GM19455 (cell line): ENCODE data around the gene SLC37A1.

Experiments
- ATAC-seq: cut with Tn5 transposase; IDR thresholded peaks from one replicate; pipeline ENCODE4 v1.9.1; 2021; ENCODE audit not compliant: unreplicated experiment

Gene SLC37A1

DNA sequence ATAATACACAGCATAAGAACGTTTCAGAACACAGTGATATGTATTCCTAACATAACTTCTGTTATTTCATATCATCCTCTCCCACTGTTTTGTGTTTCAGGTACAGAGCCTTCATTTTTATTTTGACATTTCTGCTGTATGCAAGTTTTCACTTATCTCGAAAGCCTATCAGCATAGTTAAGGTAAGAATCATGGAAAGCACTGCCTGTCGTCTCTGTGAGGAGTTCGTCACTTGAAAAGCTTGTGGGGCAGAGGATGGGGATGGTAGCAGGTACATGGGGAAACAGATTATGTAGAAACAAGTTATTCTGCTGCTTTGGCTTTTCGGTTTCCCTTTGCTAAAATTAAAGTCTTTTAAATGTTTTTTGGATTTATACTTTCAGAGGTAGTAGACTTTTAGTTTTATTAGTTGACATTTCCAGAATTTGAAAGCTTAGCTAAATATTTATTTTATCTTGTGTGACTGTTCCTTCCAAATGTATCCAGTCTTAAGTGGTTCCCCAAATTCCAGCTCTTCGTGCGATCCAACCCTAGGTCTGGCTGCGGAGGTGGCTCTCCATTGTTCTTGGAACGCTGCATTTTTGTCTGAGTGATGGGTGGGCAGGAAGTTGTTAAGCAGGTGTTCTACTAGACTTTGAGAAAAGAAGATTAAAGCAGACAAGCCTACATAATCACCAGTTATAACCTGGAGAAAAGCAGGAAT, 12.2 kb downstream of the SLC37A1 start:
- no peak for ATAC-seq

DNA sequence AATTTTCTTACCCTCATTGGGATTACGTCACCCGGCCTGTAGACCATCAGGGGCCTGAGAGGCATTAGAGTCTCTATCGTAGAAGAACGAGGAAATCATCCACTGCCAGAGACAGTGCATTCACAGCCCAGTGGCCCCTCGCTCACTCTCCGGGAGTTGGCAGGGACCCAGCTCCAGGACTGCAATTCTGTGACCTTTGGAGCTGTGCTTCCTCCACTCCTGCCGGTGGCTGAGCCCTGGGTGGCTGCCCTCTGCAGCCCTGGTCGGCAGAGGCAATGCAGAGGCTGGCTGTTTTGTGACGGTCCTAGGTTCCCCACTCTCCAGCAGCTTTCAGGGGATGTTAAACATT, 12.7 kb downstream of the SLC37A1 start:
- no peak for ATAC-seq

DNA sequence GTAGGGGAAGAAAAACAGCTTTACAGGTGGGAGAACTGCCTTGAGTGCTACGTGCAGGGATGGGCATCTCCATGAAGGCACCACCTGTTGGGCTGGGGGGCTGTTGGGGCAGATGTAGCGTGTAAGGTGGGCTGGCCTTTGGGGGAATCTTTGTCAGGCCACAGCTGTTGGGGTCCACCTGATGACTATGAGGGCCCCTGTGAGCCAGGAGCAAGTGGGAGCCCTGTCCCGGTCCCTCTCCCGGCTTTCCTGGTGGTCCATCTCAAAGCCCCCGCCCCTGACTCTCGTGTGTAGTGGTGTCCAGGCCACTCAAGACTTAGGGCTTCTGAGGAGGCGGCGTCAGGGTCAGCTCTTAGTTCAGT, 13.5 kb downstream of the SLC37A1 start:
- ATAC-seq = no peak

DNA sequence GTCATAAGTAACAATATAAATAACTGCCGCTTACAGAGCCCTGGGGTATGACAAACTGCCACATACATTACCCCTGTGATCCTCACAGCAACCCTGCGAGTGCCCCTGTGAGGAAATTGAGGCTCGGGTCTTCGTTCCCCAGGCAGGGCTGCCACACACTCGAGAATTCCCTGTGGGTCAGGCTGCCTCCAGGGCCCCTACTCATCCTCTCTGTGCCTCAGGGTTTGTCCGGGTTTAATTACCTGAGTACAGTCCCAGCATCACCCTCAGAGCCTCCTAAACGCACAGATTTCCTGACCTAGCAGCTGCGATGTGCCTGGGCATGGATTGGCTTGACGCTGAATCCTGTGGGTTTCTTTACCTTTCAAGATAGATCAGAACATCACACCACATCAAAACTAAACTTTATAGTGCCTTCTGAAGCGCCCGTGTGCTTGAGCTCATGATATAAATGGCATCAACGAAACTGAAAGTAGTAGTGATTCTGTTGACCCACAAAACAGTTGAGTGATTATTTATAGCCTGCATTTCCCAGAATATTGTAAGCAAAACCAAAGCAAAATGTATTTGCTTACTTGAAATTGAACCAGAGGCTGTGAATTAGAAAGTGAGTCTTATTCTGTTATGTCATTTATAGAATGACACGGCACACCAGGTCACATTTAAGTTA, 14.0 kb downstream of the SLC37A1 start:
- no peak for ATAC-seq

DNA sequence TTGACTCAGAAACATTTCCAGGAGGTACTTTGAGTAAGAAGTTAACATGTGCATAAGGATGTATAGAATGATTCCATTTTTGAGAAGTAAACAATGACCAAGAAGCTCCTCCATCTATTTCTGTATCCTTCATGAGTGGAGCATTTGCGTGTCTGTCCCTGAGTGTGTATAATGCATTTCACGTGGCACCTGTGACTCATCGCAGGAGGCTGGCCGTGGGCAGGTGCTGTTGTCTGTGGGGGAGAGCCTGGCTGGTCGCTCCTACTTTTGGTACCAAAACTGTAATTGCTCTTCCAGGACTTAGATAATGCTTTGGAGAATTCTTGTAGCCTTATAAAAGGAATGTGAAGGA, 16.5 kb downstream of the SLC37A1 start:
- ATAC-seq = no peak

DNA sequence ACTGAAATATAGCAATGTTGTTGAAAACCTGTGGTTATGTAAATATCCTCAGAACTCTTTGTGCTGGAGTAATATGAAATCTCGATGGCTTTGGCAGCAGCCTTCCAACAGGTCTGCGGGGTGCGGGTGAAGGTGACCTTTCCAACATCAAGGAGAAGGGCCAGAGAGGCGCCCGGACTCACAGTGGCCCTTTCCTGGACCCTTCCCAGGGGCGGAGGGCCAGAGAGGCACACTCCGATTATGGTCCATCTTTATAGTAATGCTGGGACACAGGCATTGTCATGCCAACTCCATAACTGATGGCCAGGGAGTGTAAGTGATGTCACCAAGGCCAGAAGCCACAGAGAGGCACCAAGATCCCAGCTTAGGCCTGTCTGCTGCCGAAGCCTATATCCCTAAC, 18.1 kb downstream of the SLC37A1 start:
- ATAC-seq = no peak

DNA sequence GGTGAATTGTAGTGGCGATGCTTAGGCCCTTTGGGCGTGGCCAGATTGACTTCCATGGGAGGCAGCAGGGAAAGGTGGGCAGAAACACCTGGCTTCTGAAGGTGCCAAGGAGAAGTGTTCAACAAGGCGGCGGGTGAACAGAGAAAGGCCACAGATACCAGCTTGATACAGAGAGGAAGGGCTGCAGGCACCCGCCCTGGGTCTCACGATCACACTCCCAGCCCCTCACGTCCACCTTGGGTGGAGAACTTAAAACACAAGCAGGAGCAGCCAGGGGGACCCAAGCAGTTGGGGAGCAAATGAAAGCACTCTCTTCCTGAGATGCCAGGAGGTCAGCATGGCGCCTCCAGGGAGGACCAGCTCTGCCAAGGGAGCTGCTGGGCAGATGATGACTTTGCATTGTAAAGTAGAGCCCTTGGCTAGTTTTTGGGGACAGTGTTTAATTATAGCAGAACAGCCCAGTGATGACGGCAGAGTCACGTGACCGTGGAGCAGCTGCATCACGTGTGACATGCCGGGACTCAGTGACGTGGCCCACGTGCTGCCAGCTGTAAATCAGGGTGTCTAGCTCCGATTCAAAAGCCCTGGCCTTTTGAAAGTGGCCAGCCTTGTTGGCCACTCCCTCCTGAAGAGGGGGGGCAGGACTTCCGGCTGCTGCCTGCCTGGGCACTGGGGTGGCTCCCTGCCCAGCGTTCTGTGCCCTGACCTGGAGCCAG, 19.0 kb downstream of the SLC37A1 start:
- ATAC-seq = no peak

DNA sequence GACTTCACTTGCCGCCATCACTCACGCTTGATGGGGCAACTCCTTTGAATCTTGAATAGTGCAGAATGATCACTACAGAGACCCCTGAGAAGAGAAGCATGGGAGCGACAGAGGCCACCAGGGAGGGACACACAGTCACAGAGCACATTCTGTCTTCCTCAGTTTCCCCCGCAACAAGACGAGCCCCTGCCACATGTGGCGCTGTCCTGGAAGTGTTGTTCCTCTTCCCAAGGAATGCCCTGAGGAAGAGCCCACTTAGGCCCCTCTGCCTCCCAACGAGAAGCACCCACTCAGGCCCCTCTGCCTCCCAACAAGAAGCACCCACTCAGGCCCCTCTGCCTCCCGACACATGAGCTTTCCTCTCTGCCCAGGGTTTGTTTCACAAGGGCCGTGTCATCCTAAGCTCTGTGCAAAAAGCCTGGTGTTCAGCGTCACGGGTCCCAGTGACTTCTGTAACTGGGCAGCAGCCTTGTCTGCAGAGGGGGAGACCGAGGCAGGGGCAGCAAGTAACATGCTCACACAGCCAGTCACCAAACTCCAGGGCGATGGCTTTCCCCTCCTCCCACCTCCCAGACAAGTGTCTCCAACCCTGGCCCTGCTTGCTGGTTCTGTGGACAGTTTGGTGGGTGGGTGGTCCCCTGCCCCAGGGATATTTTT, 19.8 kb downstream of the SLC37A1 start:
- no peak for ATAC-seq

DNA sequence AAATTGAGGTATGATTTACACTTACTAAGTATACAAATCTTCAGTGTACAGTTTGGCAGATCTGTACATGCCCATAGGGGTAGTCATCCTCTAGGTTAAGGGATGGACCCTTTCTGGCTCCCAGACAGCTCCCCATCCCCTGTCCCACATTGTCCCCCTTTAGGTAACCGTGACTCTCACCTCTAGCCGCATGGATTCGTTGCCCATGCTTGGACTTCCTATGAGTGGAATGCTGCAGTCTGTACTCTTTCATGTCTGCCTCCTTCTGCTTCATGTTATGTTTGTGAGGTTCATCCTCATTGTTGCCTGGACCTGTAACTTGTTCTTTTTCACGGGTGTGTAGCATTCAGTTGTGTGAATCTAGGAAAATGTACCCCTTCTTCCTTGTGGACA, 20.3 kb downstream of the SLC37A1 start:
- no peak for ATAC-seq

DNA sequence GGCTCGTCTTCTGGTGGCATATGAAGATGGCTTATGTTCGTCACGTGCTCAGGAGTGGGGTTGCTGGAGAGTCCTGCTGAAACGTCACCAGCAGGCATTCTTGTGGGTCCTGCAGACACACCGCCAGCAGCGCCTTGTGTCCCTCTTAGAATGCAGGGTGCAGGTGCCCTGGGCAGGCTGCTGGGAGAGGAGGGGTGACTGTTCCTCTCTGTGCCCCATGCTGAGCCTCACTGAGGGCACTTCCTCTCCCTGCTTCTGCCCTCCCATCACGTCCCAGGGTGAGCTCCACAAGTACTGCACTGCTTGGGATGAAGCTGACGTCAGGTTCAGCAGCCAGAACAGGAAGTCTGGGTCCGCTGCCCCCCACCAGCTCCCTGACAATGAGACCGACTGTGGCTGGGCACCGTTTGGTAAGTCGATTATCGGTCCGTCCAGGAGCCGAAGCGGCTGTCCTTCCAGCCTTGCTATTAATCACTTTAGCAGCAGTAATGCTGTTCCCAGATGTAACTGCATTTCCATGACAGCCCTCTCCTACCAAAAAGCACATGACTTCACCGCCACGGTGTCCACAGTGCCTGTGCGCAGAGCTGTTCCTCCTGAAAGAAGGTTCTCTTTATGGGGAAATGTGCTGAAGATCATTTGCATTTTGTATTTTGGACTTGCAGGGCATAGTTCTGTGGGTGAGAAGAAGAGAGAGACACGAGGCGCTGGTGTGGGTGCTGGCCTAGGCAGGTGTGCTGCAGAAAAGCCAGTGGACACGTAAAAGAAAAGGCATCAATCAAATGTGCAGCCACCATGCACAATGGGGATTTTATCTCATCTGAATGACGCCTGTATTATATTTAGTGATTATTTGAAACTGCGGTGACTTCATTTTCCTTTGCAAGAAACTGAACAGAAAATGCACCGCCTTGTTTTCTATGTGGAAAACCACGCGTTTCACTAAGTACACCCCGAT, 21.0 kb downstream of the SLC37A1 start:
- no peak for ATAC-seq

DNA sequence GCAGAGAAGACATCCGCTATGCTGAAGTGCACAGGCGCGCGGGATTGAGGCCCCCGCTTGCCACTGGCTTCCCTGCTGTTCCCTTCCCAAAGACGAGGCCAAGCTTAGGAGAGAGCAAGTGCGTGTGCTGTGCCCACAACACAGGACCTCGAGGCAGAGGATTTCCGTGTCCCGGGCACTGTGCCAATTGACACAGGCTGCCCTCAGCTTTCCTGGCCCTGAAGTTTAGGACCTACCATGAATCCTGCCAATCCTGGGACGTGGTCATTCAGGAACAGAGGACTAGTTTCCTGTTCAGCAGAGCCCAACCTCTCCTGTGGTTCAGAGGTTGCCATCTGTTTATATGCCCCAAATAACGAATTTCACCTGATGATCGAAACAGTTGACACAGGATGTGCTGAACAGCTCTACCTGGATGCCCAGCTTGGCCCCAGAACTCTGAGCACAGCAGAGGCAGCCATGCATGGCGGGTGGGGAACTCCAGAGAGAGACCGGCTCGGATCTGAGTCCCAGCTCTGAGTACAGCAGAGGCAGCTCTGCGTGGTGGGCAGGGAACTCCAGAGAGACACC, 22.0 kb downstream of the SLC37A1 start:
- ATAC-seq = no peak

DNA sequence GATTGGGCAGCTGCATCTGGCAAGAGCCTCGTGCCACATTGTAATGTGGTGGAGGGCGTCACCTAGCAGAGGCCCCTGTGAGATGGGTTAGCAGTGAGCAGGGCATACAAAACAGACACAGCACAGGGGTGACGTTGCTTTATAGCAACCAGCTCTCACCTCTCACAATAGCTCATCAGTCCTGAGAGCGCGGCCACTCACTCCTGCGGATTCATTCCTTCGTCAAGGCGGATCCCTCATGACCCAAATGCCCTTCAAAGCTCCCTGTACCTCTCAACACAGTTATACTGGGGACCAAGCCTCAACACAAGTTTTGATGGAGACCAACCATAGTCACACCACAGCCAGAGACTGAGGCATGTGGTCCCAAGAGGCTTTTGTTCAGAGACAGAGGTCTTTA, 22.9 kb downstream of the SLC37A1 start:
- ATAC-seq = no peak

DNA sequence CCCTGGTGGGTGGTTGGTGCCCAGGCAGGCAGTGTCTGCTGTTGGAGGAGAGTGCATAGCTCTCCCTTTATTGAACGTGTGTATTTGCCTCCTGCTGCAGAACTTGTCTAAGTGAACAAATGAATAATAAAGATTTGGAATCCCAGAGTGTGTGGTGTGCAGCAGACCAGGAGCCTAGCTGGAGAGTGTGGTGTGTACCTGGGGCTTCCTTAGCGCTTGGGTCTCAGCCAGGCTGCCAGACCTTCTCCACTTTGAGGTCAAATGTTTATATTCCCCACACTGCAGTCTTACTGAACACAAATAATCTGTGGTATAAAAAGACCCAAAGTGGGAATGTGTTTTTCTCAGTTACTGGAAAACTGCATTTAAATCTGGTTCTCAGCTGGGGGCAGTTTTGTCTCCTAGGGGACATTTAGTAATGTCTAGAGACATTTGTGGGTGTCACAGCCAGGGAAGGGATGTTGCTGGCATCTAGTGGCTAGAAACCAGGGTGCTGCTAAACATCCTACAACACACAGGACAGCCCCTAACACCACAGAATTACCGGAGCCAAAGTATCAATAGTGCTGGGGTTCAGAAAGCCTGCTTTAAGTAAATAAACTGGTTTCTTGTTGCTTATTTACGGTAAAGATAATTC, 23.6 kb downstream of the SLC37A1 start:
- no peak for ATAC-seq

DNA sequence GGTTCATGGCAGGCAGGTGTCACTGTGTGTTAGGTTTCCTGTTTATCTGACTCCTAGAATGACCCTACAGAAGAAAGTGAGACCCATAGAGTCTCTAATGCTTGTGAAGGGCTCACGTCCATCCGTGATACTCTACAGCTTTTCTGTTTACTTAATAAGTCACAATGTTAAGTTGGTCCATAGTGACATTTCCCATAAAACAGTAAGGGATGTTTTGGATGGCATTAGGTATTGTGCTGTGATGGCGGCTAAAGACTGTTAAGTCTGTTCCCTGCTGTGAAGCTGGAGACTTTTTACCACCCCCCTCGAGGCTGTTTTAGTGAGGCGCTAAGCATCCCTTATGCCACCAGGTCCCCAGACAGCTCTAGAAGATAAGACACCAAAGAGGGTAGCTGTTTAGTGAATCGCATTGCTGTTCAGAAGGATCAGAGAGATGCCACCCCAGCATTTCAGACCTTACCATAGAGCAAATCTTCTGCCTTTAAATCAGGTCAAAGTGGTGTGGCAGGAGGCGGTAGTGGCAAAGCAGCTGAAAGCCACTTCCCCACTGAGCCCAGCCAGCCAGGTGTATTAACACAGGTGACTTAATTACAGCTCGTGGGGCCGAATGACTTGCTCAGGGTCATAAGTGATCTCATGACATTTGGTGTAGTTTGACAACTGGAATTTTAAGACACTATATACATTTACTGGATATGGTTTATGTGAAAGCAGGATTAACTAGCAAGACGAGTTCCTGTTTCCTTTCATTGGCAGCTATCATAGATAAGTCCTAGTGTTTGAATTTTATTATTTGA, 25.0 kb downstream of the SLC37A1 start:
- no peak for ATAC-seq

DNA sequence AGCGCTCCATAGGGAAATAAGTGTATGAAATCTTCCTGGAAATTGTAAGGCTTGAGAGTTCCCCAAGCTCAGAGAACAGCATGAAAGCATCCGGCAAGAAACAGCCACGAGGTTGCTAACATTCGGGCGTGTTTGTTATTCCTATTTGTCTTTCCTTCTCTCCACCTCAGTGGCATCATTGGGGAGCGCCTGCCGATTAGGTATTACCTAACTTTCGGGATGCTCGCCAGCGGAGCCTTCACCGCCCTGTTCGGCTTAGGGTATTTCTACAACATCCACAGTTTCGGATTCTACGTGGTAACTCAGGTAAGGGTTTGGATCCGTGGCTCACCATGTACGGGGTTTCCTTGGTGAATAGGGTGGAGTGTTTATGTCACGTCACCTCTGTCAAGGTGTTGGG, 25.7 kb downstream of the SLC37A1 start:
- ATAC-seq = no peak

DNA sequence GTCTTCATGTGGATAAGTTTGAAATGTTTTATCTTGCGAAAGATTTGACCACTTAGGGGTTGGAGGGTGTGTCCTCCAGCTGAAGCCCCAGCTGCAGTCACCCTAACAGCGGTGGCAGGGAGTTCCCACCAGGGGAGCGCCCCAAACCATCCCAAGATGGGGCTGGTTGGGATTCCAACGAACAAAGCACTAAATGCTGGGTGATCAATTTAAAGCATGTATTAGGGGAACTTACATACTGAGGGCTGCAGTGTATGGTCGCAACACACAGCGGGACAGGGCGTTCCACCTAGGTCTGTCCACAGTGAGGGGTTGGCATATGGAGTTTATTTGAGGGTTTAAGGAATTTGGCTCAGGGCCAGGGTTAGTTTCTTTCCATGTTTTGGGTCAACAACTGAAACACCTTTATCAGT, 26.3 kb downstream of the SLC37A1 start:
- no peak for ATAC-seq

DNA sequence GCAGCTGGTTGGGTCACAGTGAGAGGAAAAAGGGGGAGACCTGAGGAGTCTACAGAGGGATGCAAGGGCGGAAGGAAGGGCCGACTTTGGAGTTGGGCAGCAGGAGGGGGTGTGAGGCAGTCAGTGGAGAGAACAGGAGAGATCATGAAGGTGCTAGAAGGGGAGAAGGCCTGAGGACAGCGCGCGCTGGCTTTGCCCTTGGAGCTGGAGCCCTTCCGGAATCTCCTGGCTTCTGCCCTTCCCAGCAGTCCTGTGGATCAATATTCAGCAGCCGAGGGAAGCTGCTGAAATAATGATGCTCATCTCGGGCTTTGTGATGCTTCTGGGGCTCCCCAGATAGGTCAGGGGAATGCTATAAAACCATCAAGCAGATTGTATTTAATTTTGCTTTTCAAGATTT, 26.7 kb downstream of the SLC37A1 start:
- no peak for ATAC-seq

DNA sequence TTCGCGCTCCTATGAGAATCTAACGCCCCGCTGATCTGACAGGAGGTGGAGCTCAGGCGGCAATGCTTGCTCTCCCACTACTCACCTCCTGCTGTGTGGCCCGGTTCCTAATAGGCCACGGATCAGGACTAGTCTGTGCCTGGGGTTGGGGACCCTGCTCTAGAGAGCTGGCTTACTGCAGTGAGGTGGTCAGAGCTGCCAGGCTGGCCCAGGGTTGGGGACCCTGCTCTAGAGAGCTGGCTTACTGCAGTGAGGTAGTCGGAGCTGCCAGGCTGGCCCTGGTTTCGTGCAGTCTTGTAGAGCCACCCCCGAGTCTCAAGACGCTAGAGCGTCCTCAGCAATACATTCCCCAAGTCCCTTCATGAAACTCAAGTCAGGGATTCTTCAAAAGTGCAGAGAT, 27.5 kb downstream of the SLC37A1 start:
- no peak for ATAC-seq

DNA sequence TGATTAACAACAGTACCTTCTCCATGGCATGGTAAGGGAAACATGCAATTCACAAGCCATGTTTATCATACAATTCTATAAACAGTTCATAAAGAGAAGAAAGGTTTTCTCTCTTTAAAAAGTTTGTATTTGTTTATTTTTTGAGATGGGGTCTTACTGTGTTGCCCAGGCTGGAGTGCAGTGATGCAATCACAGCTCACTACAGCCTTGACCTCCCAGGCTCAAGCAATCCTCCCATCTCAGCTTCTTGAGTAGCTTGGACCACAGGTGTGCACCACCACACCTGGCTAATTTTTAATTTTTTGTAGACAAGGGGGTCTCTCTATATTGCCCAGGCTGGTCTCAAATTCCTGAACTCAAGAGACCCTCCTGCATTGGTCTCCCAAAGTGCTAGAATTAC, 28.0 kb downstream of the SLC37A1 start:
- no peak for ATAC-seq
